SH-SY5Y (cell line): ENCODE measurements around the gene WNT8A.

ENCODE experiments used
- GATA2 ChIP-seq: IDR thresholded peaks from 2 replicates; pipeline ENCODE4 v1.6.1; 2011; ENCODE audit warnings: mild to moderate bottlenecking, low read depth, low read length
- GATA3 ChIP-seq: IDR thresholded peaks from 2 replicates; pipeline ENCODE4 v1.6.1; 2011; ENCODE audit warnings: low read depth, mild to moderate bottlenecking, low read length, moderate library complexity

DNA sequence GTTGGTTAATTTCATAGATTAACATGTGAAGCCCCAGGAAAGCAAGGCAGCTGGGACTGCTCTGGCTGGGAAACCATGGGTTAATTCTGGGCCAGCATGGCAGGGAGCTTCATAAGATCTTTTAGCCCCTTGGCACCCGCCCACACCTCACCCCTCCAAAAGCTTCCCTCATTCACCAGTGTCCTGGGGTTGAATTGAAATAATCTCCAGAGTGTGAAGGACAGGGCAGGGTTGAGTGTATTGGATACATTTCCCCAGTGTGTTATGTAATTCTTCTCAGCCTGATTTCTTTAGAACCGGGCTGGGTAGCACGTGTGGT lies 19.4 kb downstream of the WNT8A start:
- TF ChIP-seq GATA3 (no peak), GATA2 (no peak)
